Right lobe of liver (tissue), 6 donors: ENCODE results near the gene RGS9. TPM values are rescaled to one million over a fixed set of nuclear protein-coding genes. Genes with fewer than 3 reads are reported as not detected.

ENCODE experiments used
- ATAC-seq, 4 donors: fragments of 200-7000 bp; cut with Tn5 transposase; one replicate each; pipeline ENCODE4 v1.9.1; 2020; ENCODE audit warnings: mild to moderate bottlenecking in 4 of 4, moderate library complexity in 4 of 4
- DNase-seq, 3 donors: peaks; one replicate each; pipeline ENCODE4 v3.0.0-alpha.2; 2020
- H3K27ac ChIP-seq, 3 donors: fragments of 200-600 bp; one replicate each; pipeline ENCODE4 v1.8.0; 2022
- H3K27me3 ChIP-seq, 2 donors: fragments of 200-600 bp; one replicate each; pipeline ENCODE4 v1.8.0; 2022
- H3K36me3 ChIP-seq, 4 donors: fragments of 200-600 bp; sonication (generic) in 1 of 4; one replicate each; pipeline versions ENCODE4 v1.5.1 to v1.8.0; 2017 to 2022; ENCODE audit warnings: control low read depth in 1 of 4
- H3K4me1 ChIP-seq, 4 donors: fragments of 200-600 bp; sonication (generic) in 1 of 4; one replicate each; pipeline versions ENCODE4 v1.5.1 to v1.8.0; 2017 to 2022; ENCODE audit warnings: control low read depth in 1 of 4
- H3K4me3 ChIP-seq, 3 donors: fragments of 200-600 bp; one replicate each; pipeline ENCODE4 v1.8.0; 2022
- H3K9me3 ChIP-seq, 4 donors: fragments of 200-600 bp; sonication (generic) in 1 of 4; one replicate each; pipeline versions ENCODE4 v1.5.1 to v1.8.0; 2017 to 2022; ENCODE audit warnings: control low read depth in 1 of 4
- CTCF ChIP-seq, 4 donors: fragments of 200-600 bp in 3 of 4; fragments of 450-650 bp in 1 of 4; IDR thresholded peaks; one replicate each; pipeline versions ENCODE4 v1.5.1 to v1.8.0; 2016 to 2022; ENCODE audit warnings: antibody characterized with exemption in 4 of 4, mild to moderate bottlenecking in 2 of 4
- POLR2A ChIP-seq: fragments of 450-650 bp; IDR thresholded peaks from one replicate; pipeline ENCODE4 v1.6.1; 2017; ENCODE audit warnings: antibody characterized with exemption, mild to moderate bottlenecking
- WGBS: methylation state at CpG from one replicate; pipeline ENCODE4 v1.1.6; 2018; ENCODE audit warnings: low coverage, low lambda C conversion rate; ENCODE audit not compliant: insufficient coverage; ENCODE audit errors: missing lambda C conversion rate; 5-methylcytosine and 5-hydroxymethylcytosine counted together
- intact Hi-C, 2 donors: fragments of 100-400 bp; cut with DNase I; formaldehyde crosslinking; loops; one replicate each; pipeline versions ENCODE4 v1.11.2 to v1.14.1; 2022
- total RNA-seq, 6 experiments: library from RNA; depleted of rRNA in 2 of 6; stranded (reverse); fragments of >200 nt in 2 of 6; fragmentation: NEBNext Ultra II Directional in 3 of 6; extraction: Animal tissue kit (Norgen Biotek cat#: 25700) in 3 of 6; gene quantifications; one replicate each; pipeline versions ENCODE4 v1.1.0 to v1.2.4, GENCODE V29; 2016 to 2023
- donor health status: DM: no; HTN: yes; CAD: no.
- donor health status: DM: no; HTN: no; CAD: no.
- donor health status: DM: no; HTN: no; CAD: no.
- donor health status: DM: no; HTN: yes; CAD: no.
- donor health status: DM: no; HTN: yes; CAD: no.

Gene RGS9
- total RNA-seq, 6 experiments from 2014 or later: 1.9 to 12.8 (median 5.7) TPM

GRCh38 chr17:65228734-65229620, 91.8 kb downstream of the RGS9 start:
- peak in 3 of 4 donors; percentile 31 to 52 (median 32) for ATAC-seq
- TF ChIP-seq CTCF (IDR thresholded peaks at IDR 0.05) (no peak), POLR2A (no peak)
- no peak overlapping the region for H3K27ac ChIP-seq
- no peaks in the 10 kb centered on the region for H3K4me1 ChIP-seq
- H3K9me3 ChIP-seq: no peaks in the 10 kb centered on the region
- no peak for DNase-seq
- WGBS: 48% methylated on average over 12 of the region's 12 CpGs
- no peak overlapping the region for H3K4me3 ChIP-seq
- H3K27me3 ChIP-seq: no peaks in the 10 kb centered on the region
- no peaks in the 10 kb centered on the region for H3K36me3 ChIP-seq
- intact Hi-C loops: no loop called here

GRCh38 chr17:65229621-65229995, 92.4 kb downstream of the RGS9 start:
- H3K27me3 ChIP-seq: no peaks in the 10 kb centered on the region
- no peak overlapping the region for H3K4me3 ChIP-seq
- no peaks in the 10 kb centered on the region for H3K9me3 ChIP-seq
- no peak for TF ChIP-seq POLR2A
- no peak for TF ChIP-seq CTCF (IDR thresholded peaks at IDR 0.05)
- DNase-seq (no peak), ATAC-seq (no peak)
- intact Hi-C loops: no loop called here
- 20% methylated on average over 1 of the region's 3 CpGs for WGBS
- H3K36me3 ChIP-seq: no peaks in the 10 kb centered on the region
- H3K4me1 ChIP-seq: no peaks in the 10 kb centered on the region
- no peak overlapping the region for H3K27ac ChIP-seq

- no peaks in the 10 kb centered on the region for H3K9me3 ChIP-seq
- WGBS: 97% methylated on average over 4 of the region's 4 CpGs
- no peak overlapping the region for H3K27ac ChIP-seq
- H3K4me1 ChIP-seq: no peaks in the 10 kb centered on the region
- no peak overlapping the region for H3K4me3 ChIP-seq
- TF ChIP-seq CTCF (IDR thresholded peaks at IDR 0.05) (no peak), POLR2A (no peak)
- ATAC-seq: no peak
- H3K27me3 ChIP-seq: no peaks in the 10 kb centered on the region
- no peak for DNase-seq
- no peaks in the 10 kb centered on the region for H3K36me3 ChIP-seq
- intact Hi-C loops: no loop called here
Measured at GRCh38 chr17:65230040-65230439, 92.9 kb downstream of the RGS9 start.

GRCh38 chr17:65231086-65231485, 93.9 kb downstream of the RGS9 start:
- no peaks in the 10 kb centered on the region for H3K27me3 ChIP-seq
- TF ChIP-seq CTCF (IDR thresholded peaks at IDR 0.05): no peak
- TF ChIP-seq POLR2A: no peak
- intact Hi-C loops: no loop called here
- no peak for ATAC-seq
- no peak overlapping the region for H3K4me3 ChIP-seq
- H3K4me1 ChIP-seq: no peaks in the 10 kb centered on the region
- H3K9me3 ChIP-seq: no peaks in the 10 kb centered on the region
- H3K36me3 ChIP-seq: no peaks in the 10 kb centered on the region
- H3K27ac ChIP-seq: no peak overlapping the region
- WGBS: 35% methylated on average over 4 of the region's 5 CpGs
- DNase-seq: no peak
